HG02870 (cell line): ENCODE results near the gene RBM39.

Source experiments
- ATAC-seq: cut with Tn5 transposase; IDR thresholded peaks from one replicate; pipeline ENCODE4 v1.9.1; 2021; ENCODE audit warnings: mild to moderate bottlenecking, moderate library complexity; ENCODE audit not compliant: unreplicated experiment

RBM39 gene

DNA sequence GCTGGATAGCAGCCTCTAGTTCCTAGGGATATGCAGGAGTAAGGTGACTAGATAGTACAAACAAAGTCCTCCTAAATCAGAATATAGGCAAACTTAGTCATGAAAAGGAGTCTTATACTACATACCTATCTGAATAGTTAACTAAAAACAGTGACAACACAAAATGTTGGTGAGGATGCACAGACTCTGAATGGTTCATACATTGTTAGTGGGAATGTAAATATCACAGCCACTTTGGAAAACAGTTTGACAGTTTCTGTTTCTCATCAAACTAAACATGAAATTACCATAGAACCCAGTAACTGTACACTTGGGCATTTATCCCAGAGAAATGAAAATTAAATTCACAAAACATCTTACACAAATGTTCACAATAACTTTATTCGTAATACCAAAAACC is 60.1 kb downstream of the RBM39 start:
- no peak for ATAC-seq

DNA sequence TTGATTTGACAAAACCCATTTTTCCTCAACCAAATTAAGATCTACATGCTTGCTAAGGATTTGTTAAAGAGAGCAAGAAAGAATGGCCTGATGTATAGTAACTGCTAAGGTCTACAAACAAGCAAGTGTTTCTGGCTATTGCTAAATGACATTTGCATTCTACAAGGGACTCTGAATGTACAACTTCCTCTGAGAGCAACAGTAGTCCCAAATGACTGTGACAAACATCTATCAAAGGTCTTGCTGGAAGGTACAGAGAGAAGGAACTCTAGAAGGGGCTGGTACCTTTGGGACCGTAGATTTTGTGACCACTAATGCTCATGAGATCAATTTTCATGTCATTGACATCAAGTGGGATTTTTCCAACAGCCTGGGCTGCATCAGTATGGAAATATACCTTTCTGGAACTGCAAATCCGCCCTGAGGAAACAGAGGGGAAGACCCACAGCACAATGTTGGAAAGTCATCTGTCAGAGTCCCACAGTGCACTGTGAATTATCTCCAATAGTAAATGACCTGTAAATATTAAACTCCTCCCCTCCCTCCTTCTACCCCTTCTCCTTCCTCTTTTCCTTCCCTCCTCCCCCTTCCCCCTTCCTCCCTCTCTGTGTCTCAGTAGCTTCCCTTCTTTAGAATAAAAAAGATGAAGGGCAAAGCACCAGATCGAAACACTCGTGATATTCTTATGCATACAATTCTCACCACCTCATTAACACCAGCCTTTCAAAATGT is 61.4 kb downstream of the RBM39 start:
- no peak for ATAC-seq

DNA sequence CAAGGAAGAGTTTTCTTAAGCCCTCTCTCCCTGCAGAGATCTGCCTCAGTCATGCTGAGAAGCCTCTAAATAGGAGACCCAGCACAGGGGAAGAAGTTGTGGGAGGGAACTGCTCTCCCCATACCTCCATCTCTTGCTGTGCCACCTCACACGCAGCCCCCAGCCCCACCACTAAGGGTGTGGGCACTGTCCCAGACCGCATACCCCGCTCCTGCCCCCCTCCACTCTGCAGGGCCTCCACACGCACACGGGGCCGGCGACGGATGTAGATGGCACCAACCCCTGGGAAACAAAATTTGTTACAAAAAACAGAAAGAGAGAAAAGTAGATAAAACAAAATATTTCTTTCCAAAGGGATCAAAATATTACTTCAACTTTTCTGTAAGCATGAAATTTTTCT is 67.1 kb downstream of the RBM39 start:
- ATAC-seq, result no peak

DNA sequence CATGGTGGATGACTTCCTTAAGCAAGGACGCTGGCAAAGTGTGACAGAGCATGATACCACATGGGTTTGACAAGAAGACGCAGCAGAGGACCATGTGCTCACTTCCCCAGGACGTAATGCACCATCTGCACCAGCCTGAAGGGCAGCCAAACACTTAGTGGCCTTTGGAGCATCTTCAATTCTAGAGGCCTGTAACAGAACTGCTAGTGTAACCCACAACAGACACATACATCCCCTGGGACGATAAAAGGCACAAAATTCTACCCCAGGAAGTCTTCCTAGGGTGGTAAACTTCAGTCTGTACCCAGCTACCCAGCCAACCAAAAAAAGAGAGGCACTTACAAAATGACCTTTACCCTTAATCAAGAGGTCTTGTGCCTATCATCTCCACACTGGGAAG is 68.2 kb downstream of the RBM39 start:
- no peak for ATAC-seq

DNA sequence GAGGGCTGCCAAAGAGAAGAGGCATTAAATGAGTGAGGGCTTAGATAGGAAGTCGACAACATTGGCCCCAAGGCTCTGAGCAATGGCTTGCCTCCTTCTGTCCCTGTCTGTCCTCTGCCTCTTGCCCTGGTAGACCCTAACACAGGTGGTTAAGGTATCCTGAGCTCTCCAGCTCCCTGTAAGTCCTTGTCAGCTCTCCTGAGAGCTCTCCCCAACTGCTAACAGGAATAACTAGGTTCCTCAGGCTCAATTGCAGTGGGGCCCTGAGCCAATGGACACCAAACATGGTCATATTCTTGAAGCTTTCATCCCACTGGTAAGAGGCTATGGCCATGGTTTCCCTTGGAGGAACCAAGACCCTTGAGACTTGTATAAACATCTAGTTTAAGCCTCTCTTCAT is 72.4 kb downstream of the RBM39 start:
- no peak for ATAC-seq

DNA sequence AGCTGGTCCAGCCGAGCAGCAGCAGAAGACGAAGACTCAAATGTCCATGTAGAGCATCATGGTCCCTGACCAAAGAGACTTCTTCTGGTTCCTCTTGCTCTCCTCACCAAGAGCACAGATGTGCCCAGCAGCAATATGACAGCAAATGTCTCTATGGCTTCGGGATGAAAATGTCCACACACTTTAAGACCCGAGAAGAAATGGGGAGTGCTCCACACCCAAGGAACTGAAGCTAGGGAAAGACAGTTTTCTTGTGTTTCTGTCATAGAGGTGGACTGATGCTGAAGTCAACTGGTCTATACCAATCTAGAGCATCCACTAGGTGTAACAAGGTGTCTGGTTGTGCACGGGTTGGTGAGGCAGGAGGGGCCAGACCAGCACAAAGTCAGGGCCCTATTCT is 72.8 kb downstream of the RBM39 start:
- ATAC-seq, result no peak

GRCh38 chr20:35665949-35666288 is 76.1 kb downstream of the RBM39 start:
- no peak for ATAC-seq

DNA sequence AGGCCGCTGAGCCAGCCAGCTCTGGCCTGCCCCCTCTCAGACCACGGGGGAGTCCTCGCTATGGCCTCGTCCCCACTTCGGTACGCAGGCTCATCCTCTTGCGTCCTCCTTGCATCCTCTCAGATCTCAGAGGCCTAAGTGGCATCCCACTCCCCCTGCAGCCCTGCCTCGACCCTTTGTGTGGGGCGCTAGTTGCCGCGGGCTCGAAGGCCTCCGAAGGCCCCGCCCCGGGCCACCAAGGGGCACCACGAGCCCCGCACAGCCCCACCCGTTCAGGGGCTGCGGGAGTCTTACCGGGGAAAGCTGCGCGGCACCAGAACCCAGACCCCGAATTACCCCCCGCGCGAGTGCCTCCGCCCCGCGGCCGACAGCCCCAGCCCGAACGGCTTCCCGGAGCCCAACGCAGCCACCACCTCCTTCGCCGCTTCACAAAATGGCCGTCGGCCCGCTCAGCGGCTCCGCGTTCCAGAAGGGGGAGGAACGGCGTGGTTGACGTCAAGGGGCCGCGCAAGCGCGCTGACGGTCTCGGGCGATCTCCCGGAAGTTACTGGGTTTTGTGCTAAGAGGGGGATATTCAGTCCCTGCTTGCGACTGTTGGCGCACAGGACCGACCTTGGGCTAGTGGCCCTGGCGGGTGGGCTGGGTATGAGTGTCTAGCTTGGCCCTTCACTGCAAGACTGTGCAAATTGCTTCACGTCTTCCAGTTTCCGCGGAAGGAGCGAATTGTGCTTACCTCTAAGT is 77.4 kb downstream of the RBM39 start, which contains the start of the genes CPNE1 and RBM12:
CPNE1 (minus strand) TSS at position 435 of the 741 bp plus-strand sequence. CDS start 31,977 bp downstream, outside the sequence.
RBM12 (minus strand) TSS at position 435 of the 741 bp plus-strand sequence. CDS start 9,578 bp downstream, outside the sequence.
- peak; percentile 65 for ATAC-seq

GRCh38 chr20:35663516-35664465 is 78.3 kb downstream of the RBM39 start:
- ATAC-seq, result peak; percentile 24

GRCh38 chr20:35662551-35662950 is 79.5 kb downstream of the RBM39 start:
- ATAC-seq, result no peak

- ATAC-seq, result no peak
These were observed 80.2 kb downstream of the RBM39 start for GRCh38 chr20:35661908-35662307.

GRCh38 chr20:35661053-35661452 is 81.0 kb downstream of the RBM39 start:
- ATAC-seq, result no peak

DNA sequence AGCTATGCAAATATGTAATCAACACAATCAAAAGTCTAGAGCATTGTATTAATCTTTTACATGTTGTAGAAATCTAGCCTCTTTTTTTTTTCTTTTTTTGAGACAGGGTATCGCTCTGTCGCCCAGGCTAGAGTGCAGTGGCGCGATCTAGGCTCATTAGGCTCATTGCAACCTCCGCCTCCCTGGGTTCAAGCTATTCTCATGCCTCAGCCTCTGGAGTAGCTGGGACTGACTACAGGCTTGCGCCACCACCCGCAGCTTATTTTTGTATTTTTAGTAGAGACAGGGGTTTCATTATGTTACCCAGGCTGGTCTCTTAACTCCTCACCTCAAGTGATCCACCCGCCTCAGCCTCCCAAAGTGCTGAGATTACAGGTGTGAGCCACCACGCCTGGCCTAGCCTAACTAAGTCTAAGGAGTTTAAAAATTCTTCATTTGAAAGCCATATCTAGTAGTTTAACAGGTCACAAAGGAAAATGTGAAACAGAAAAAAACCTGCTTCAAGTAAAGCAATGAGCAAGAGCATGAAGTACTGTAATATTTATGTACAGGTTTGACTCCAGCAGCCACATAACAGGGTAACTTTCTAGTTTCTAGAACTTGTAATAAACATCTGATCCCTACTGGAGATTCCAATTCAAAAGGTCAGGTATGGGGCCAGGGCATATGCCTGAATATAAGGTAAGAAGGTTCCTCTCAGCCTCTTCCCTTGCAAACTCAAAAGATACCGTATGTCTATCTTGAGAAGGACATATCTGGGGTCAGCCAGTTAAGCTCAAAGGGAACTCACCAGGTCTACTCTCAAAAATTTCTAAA is 81.7 kb downstream of the RBM39 start:
- no peak for ATAC-seq

DNA sequence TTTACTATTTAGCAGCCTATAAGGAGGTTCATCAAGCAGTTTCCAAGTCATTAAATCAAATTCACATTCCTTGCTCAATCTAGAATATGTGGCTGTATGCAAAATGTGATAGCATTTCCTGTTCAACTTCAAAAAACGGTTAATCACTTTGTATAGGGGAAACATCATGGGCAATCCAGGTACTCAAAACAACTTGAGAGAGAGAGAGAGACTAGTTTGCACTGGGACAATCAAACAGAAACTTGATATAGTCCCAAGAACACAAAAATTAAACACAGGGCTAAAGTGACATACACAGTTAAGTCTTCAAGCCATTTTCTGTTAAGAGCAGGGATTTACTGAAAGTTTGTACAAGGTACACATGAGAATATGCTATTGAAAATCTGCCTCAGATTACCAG is 84.8 kb downstream of the RBM39 start:
- ATAC-seq, result no peak

DNA sequence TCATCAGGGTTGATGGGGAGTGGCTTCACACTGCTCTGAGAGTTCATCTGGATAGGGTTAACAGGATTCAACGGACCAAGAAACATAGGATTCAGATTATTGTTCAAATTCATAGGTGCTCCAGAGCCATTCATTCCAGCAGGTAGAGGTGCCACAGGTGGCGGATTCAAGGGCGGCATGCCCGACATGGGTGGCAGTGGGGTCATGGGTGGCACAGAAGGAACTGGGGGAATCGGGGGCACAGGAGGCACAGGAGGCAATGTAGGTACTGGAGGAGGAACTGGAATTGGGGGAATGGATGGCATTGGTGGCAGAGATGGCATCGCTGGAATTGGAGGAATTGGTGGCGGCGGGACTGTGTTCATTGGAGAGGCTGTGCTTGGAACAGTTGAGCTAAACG is 87.6 kb downstream of the RBM39 start:
- ATAC-seq, result no peak

DNA sequence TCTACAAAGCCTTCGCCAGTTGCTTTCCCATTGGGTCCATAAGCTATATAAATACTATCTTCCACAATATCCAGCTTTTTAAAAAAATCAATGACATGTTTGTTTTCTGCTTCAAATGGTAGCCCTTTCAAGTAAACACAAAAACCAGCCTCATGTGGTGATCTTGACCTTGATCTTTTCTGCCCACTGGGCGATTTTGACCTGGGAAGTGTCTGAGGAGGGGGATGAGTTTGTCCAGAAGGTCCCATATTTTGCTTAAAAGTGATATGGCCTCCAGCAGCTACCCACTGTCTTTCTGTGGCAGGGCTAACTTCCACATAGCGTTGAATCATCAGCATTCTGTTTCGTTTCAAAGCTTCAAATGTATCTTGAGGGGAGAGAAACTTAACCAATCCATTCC is 88.2 kb downstream of the RBM39 start:
- ATAC-seq, result no peak
